Large intestine (tissue), 3 donors: ENCODE results near the gene PALM3. TPM values are rescaled to one million over a fixed set of nuclear protein-coding genes. Genes with fewer than 3 reads are reported as not detected.

Experiments used
- DNase-seq, 2 donors: peaks; one replicate each; pipeline versions ENCODE4 v3.0.0 to v3.0.0-alpha.2; 2013
- H3K27ac ChIP-seq: one replicate; pipeline ENCODE4 v1.5.1; 2013; ENCODE audit warnings: low read length
- H3K27me3 ChIP-seq: 2 replicates; pipeline ENCODE4 v1.6.1; 2013; ENCODE audit warnings: low read length; ENCODE audit not compliant: control insufficient read depth, insufficient read depth
- H3K36me3 ChIP-seq: 2 replicates; pipeline ENCODE4 v1.6.1; 2013; ENCODE audit warnings: low read length; ENCODE audit not compliant: control insufficient read depth, insufficient read depth
- H3K4me1 ChIP-seq: one replicate; pipeline ENCODE4 v1.6.1; 2013; ENCODE audit warnings: low read length; ENCODE audit not compliant: control insufficient read depth, insufficient read depth
- H3K4me3 ChIP-seq: one replicate; pipeline ENCODE4 v1.5.1; 2013; ENCODE audit warnings: low read length
- H3K9me3 ChIP-seq: one replicate; pipeline ENCODE4 v1.6.1; 2013; ENCODE audit warnings: mild to moderate bottlenecking, low read depth, low read length, moderate library complexity; ENCODE audit not compliant: control insufficient read depth
- WGBS: methylation state at CpG from one replicate; pipeline ENCODE4 v1.1.5; 2013; ENCODE audit warnings: low lambda C conversion rate; ENCODE audit not compliant: insufficient coverage; 5-methylcytosine and 5-hydroxymethylcytosine counted together
- polyA plus RNA-seq: library from polyadenylated mRNA; unstranded; fragments of 120-200 nt; gene quantifications from one replicate; pipeline ENCODE4 v1.2.1, GENCODE V29; 2013

PALM3 gene
- polyA plus RNA-seq, 1 donor, result 2.3 TPM

- Histone ChIP-seq H3K27me3 (peaks cover 23% of the 10 kb centered on the region), H3K4me3 (no peak overlapping the region), H3K27ac (no peak overlapping the region), H3K36me3 (no peaks in the 10 kb centered on the region), H3K4me1 (peaks cover 27% of the 10 kb centered on the region), H3K9me3 (peaks cover 4% of the 10 kb centered on the region)
- WGBS, result 40% methylated on average over 10 of the region's 17 CpGs
- no peak for DNase-seq
Measured at GRCh38 chr19:14058182-14059092, 3.4 kb downstream of the PALM3 start.

GRCh38 chr19:14056741-14057356 is 5.0 kb downstream of the PALM3 start:
- DNase-seq, result no peak
- Histone ChIP-seq H3K9me3 (peaks cover 7% of the 10 kb centered on the region), H3K36me3 (peaks cover 3% of the 10 kb centered on the region), H3K27me3 (peaks cover 23% of the 10 kb centered on the region), H3K4me3 (no peak overlapping the region), H3K27ac (no peak overlapping the region), H3K4me1 (peaks cover 22% of the 10 kb centered on the region)
- no CpG with 5 or more reads among the region's 19 CpGs for WGBS

- Histone ChIP-seq H3K9me3 (peaks cover 7% of the 10 kb centered on the region), H3K4me1 (peaks cover 16% of the 10 kb centered on the region), H3K4me3 (no peak overlapping the region), H3K27ac (no peak overlapping the region), H3K36me3 (peaks cover 3% of the 10 kb centered on the region), H3K27me3 (peaks cover 23% of the 10 kb centered on the region)
- WGBS, result no CpG with 5 or more reads among the region's 10 CpGs
- no peak for DNase-seq
Measured at GRCh38 chr19:14056069-14056666, 5.7 kb downstream of the PALM3 start.

GRCh38 chr19:14055396-14055795 is 6.5 kb downstream of the PALM3 start:
- Histone ChIP-seq H3K27me3 (peaks cover 23% of the 10 kb centered on the region), H3K27ac (no peak overlapping the region), H3K4me3 (no peak overlapping the region), H3K4me1 (peaks cover 13% of the 10 kb centered on the region), H3K36me3 (peaks cover 5% of the 10 kb centered on the region), H3K9me3 (peaks cover 7% of the 10 kb centered on the region)
- no peak for DNase-seq
- 80% methylated on average over 1 of the region's 3 CpGs for WGBS

- DNase-seq, result no peak
- Histone ChIP-seq H3K36me3 (peaks cover 5% of the 10 kb centered on the region), H3K4me3 (no peak overlapping the region), H3K27ac (no peak overlapping the region), H3K27me3 (peaks cover 23% of the 10 kb centered on the region), H3K4me1 (peaks cover 8% of the 10 kb centered on the region), H3K9me3 (peaks cover 7% of the 10 kb centered on the region)
- no CpG with 5 or more reads among the region's 11 CpGs for WGBS
Measured at GRCh38 chr19:14054721-14055120, 7.2 kb downstream of the PALM3 start.

- Histone ChIP-seq H3K4me1 (peaks cover 2% of the 10 kb centered on the region), H3K27me3 (peaks cover 16% of the 10 kb centered on the region), H3K4me3 (no peak overlapping the region), H3K27ac (no peak overlapping the region), H3K9me3 (peaks cover 7% of the 10 kb centered on the region), H3K36me3 (peaks cover 5% of the 10 kb centered on the region)
- WGBS, result 82% methylated on average over 5 of the region's 6 CpGs
- no peak for DNase-seq
Measured at GRCh38 chr19:14054099-14054498, 7.8 kb downstream of the PALM3 start.

- WGBS, result no CpG with 5 or more reads among the region's 11 CpGs
Measured at GRCh38 chr19:14053500-14053899, 8.4 kb downstream of the PALM3 start.

GRCh38 chr19:14053032-14053431 is 8.8 kb downstream of the PALM3 start:
- Histone ChIP-seq H3K36me3 (peaks cover 5% of the 10 kb centered on the region), H3K4me3 (no peak overlapping the region), H3K4me1 (no peaks in the 10 kb centered on the region), H3K9me3 (peaks cover 5% of the 10 kb centered on the region), H3K27ac (no peak overlapping the region), H3K27me3 (peaks cover 6% of the 10 kb centered on the region)
- no peak for DNase-seq
- WGBS, result no CpG with 5 or more reads among the region's 3 CpGs

More at GRCh38 chr19:14053500-14053899, 8.4 kb downstream of the PALM3 start:
- no peak overlapping the region for H3K4me3 ChIP-seq
- H3K36me3 ChIP-seq, result peaks cover 5% of the 10 kb centered on the region
- peaks cover 5% of the 10 kb centered on the region for H3K9me3 ChIP-seq
- no peaks in the 10 kb centered on the region for H3K4me1 ChIP-seq
- DNase-seq, result no peak
- no peak overlapping the region for H3K27ac ChIP-seq
- peaks cover 10% of the 10 kb centered on the region for H3K27me3 ChIP-seq

GRCh38 chr19:14052470-14052869 is 9.4 kb downstream of the PALM3 start:
- WGBS, result 73% methylated on average over 2 of the region's 6 CpGs
- H3K4me3 ChIP-seq, result no peak overlapping the region
- peaks cover 2% of the 10 kb centered on the region for H3K27me3 ChIP-seq
- H3K9me3 ChIP-seq, result peaks cover 5% of the 10 kb centered on the region
- peaks cover 5% of the 10 kb centered on the region for H3K36me3 ChIP-seq
- no peak for DNase-seq
- H3K27ac ChIP-seq, result no peak overlapping the region
- H3K4me1 ChIP-seq, result no peaks in the 10 kb centered on the region

GRCh38 chr19:14051980-14052379 is 9.9 kb downstream of the PALM3 start:
- H3K27ac ChIP-seq, result no peak overlapping the region
- DNase-seq, result no peak
- H3K36me3 ChIP-seq, result peaks cover 5% of the 10 kb centered on the region
- no CpG with 5 or more reads among the region's 9 CpGs for WGBS
- no peak overlapping the region for H3K4me3 ChIP-seq
- peaks cover 5% of the 10 kb centered on the region for H3K9me3 ChIP-seq
- H3K27me3 ChIP-seq, result peaks cover 1% of the 10 kb centered on the region
- no peaks in the 10 kb centered on the region for H3K4me1 ChIP-seq
